HL-60 (cell line): ENCODE data around the gene ZNF665.

Source experiments
- DNase-seq, 2 experiments: peaks; one replicate each; pipeline ENCODE4 v3.0.0-alpha.2; 2010 to 2020; ENCODE audit warnings: low read depth in 1 of 2, low spot score in 1 of 2
- H3K27ac ChIP-seq: fragments of 250-450 bp; sonication (Bioruptor Pico); replicated peaks from 2 replicates; pipeline ENCODE4 v1.5.1; 2020; ENCODE audit warnings: mild to moderate bottlenecking, moderate library complexity
- H3K27me3 ChIP-seq: fragments of 250-450 bp; sonication (Bioruptor Pico); 2 replicates; pipeline ENCODE4 v1.5.1; 2021; ENCODE audit warnings: mild to moderate bottlenecking, moderate library complexity; ENCODE audit not compliant: insufficient read depth, poor library complexity, severe bottlenecking
- H3K4me3 ChIP-seq: replicated peaks from 2 replicates; pipeline ENCODE4 v1.5.1; 2011; ENCODE audit warnings: mild to moderate bottlenecking, control low read depth, low read length; ENCODE audit not compliant: insufficient read depth
- GABPA ChIP-seq: IDR thresholded peaks from 2 replicates; pipeline ENCODE4 v1.6.1; 2012; ENCODE audit warnings: low read depth
- POLR2AphosphoS5 ChIP-seq: IDR thresholded peaks from 2 replicates; pipeline ENCODE4 v1.6.1; 2012; ENCODE audit warnings: low read depth
- REST ChIP-seq: IDR thresholded peaks from 2 replicates; pipeline ENCODE4 v1.6.1; 2012; ENCODE audit warnings: low read depth; ENCODE audit not compliant: insufficient replicate concordance
- SPI1 ChIP-seq: IDR thresholded peaks from 2 replicates; pipeline ENCODE4 v1.6.1; 2012; ENCODE audit warnings: low read depth, mild to moderate bottlenecking, borderline replicate concordance
- TF ChIP-seq, protein P1 (sequence below): IDR thresholded peaks from one replicate; pipeline ENCODE4 v1.5.1; 2011; ENCODE audit warnings: low read length, control low read depth, inconsistent platforms; ENCODE audit not compliant: insufficient read depth

The ZNF665 gene

GRCh38 chr19:53156850-53157249 lies 36.3 kb downstream of the ZNF665 start:
- no peak for TF ChIP-seq REST
- TF ChIP-seq, protein P1, sequence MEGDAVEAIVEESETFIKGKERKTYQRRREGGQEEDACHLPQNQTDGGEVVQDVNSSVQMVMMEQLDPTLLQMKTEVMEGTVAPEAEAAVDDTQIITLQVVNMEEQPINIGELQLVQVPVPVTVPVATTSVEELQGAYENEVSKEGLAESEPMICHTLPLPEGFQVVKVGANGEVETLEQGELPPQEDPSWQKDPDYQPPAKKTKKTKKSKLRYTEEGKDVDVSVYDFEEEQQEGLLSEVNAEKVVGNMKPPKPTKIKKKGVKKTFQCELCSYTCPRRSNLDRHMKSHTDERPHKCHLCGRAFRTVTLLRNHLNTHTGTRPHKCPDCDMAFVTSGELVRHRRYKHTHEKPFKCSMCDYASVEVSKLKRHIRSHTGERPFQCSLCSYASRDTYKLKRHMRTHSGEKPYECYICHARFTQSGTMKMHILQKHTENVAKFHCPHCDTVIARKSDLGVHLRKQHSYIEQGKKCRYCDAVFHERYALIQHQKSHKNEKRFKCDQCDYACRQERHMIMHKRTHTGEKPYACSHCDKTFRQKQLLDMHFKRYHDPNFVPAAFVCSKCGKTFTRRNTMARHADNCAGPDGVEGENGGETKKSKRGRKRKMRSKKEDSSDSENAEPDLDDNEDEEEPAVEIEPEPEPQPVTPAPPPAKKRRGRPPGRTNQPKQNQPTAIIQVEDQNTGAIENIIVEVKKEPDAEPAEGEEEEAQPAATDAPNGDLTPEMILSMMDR: no peak
- no peak for TF ChIP-seq SPI1
- no peak for TF ChIP-seq POLR2AphosphoS5
- no peak for TF ChIP-seq GABPA
- DNase-seq: no peak
- Histone ChIP-seq H3K4me3 (no peak overlapping the region), H3K27me3 (no peaks in the 10 kb centered on the region), H3K27ac (no peak overlapping the region)

DNA sequence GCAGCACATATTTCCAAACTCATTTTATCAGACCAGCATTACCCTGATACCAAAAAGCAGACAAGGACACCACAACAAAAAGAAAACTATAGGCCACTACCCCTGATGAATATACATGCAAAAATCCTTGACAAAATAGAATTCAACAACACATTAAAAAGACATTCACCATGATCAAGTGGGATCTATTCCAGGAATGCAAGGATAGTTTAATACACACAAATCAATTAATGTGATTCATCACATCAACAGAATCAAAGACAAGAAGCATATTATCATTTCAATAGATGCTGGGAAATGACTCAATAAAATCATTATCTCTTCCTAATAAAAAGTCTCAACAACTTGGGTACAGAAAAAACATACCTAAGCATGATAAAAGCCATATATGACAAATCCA lies 45.5 kb downstream of the ZNF665 start:
- Histone ChIP-seq H3K27ac (no peak overlapping the region), H3K4me3 (no peak overlapping the region), H3K27me3 (no peaks in the 10 kb centered on the region)
- no peak for TF ChIP-seq SPI1
- no peak for TF ChIP-seq GABPA
- TF ChIP-seq, protein P1: no peak
- no peak for TF ChIP-seq POLR2AphosphoS5
- no peak for TF ChIP-seq REST
- DNase-seq: no peak

DNA sequence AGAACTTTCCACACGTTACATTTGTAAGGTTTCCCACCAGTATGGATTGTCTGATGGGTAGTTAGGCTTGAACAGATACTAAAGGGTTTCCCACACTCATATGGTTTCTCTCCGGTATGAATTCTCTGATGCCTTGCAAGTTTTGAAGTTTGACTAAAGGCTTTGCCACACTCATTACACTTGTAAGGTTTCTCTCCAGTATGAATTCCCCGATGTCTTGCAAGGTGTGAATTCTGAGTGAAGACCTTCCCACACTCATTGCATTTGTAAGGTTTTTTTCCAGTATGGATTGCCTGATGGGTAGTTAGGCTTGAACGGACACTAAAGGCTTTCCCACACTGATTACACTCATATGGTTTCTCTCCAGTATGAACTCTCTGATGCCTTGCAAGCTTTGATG lies 52.8 kb downstream of the ZNF665 start:
- Histone ChIP-seq H3K27ac (no peak overlapping the region), H3K27me3 (no peaks in the 10 kb centered on the region), H3K4me3 (no peak overlapping the region)
- no peak for DNase-seq
- TF ChIP-seq SPI1: no peak
- no peak for TF ChIP-seq GABPA
- no peak for TF ChIP-seq REST
- TF ChIP-seq, protein P1: no peak
